HEK293 (cell line): ENCODE results near the gene CAMKMT.

ENCODE experiments used
- CTCF ChIA-PET: fragments of 350-600 bp; formaldehyde crosslinking; extraction: SDS; loops from one replicate; lab custom pipeline; 2021; ENCODE audit warnings: antibody characterized with exemption; lab: Yijun Ruan, JAX
- POLR2A ChIA-PET: fragments of 300-600 bp; formaldehyde crosslinking; extraction: SDS; loops from one replicate; lab custom pipeline; 2020; ENCODE audit warnings: antibody characterized with exemption, inconsistent platforms; lab: Yijun Ruan, JAX
- H3K27ac ChIP-seq: fragments of 200-500 bp; sonication (Bioruptor generic); 2 replicates; pipeline ENCODE4 v1.5.1; 2014; ENCODE audit warnings: low read depth, low read length, control low read depth, inconsistent platforms; ENCODE audit errors: extremely low read depth
- H3K36me3 ChIP-seq, 2 experiments: fragments of 200-500 bp in 1 of 2; sonication (Bioruptor generic) in 1 of 2; 1 replicate in 1 of 2; 2 replicates in 1 of 2; pipeline ENCODE4 v1.5.1; 2014 to 2017; ENCODE audit warnings: inconsistent platforms in 2 of 2, low read length in 2 of 2; ENCODE audit not compliant: control insufficient read depth in 2 of 2, insufficient read depth in 1 of 2
- H3K4me1 ChIP-seq: fragments of 200-500 bp; sonication (Bioruptor generic); 2 replicates; pipeline ENCODE4 v1.5.1; 2014; ENCODE audit warnings: mild to moderate bottlenecking, low read length, inconsistent platforms; ENCODE audit not compliant: control insufficient read depth, insufficient read depth
- H3K4me3 ChIP-seq: 2 replicates; pipeline ENCODE4 v1.5.1; 2011; ENCODE audit warnings: low read depth, mild to moderate bottlenecking, control low read depth, low read length, moderate library complexity
- H3K9me3 ChIP-seq: fragments of 200-500 bp; sonication (Bioruptor generic); 2 replicates; pipeline ENCODE4 v1.5.1; 2014; ENCODE audit warnings: low read depth, low read length, inconsistent platforms; ENCODE audit not compliant: control insufficient read depth, insufficient read depth
- OSR2 ChIP-seq: fragments of 450-650 bp; formaldehyde crosslinking; IDR thresholded peaks from 2 replicates; pipeline ENCODE4 v1.5.1; 2016; ENCODE audit warnings: missing biosample characterization, missing genetic modification characterization
- OVOL3 ChIP-seq: fragments of 450-650 bp; formaldehyde crosslinking; IDR thresholded peaks from 2 replicates; pipeline ENCODE4 v1.5.1; 2016; ENCODE audit warnings: missing biosample characterization, missing genetic modification characterization
- ZFP37 ChIP-seq: fragments of 450-650 bp; formaldehyde crosslinking; IDR thresholded peaks from 2 replicates; pipeline ENCODE4 v1.5.1; 2016; ENCODE audit warnings: missing biosample characterization, missing genetic modification characterization
- ZFP41 ChIP-seq: fragments of 450-650 bp; formaldehyde crosslinking; IDR thresholded peaks from 2 replicates; pipeline ENCODE4 v1.5.1; 2016; ENCODE audit warnings: missing biosample characterization, missing genetic modification characterization, borderline replicate concordance
- ZFP69B ChIP-seq: fragments of 450-650 bp; formaldehyde crosslinking; IDR thresholded peaks from 2 replicates; pipeline ENCODE4 v1.5.1; 2016; ENCODE audit warnings: missing biosample characterization, missing genetic modification characterization
- ZNF112 ChIP-seq: fragments of 450-650 bp; formaldehyde crosslinking; IDR thresholded peaks from 2 replicates; pipeline ENCODE4 v1.5.0; 2017; ENCODE audit warnings: missing biosample characterization, missing genetic modification characterization
- ZNF132 ChIP-seq: fragments of 450-650 bp; formaldehyde crosslinking; IDR thresholded peaks from 2 replicates; pipeline ENCODE4 v1.5.1; 2017; ENCODE audit warnings: missing biosample characterization, missing genetic modification characterization, borderline replicate concordance
- ZNF211 ChIP-seq: fragments of 450-650 bp; formaldehyde crosslinking; IDR thresholded peaks from 2 replicates; pipeline ENCODE4 v1.5.1; 2016; ENCODE audit warnings: low read depth, missing biosample characterization, missing genetic modification characterization
- ZNF302 ChIP-seq: fragments of 450-650 bp; formaldehyde crosslinking; IDR thresholded peaks from 2 replicates; pipeline ENCODE4 v1.5.1; 2016; ENCODE audit warnings: missing biosample characterization, missing genetic modification characterization, low read depth
- ZNF324 ChIP-seq: fragments of 450-650 bp; formaldehyde crosslinking; IDR thresholded peaks from 2 replicates; pipeline ENCODE4 v1.5.1; 2016; ENCODE audit warnings: missing biosample characterization, missing genetic modification characterization
- ZNF529 ChIP-seq: fragments of 450-650 bp; formaldehyde crosslinking; IDR thresholded peaks from 2 replicates; pipeline ENCODE4 v1.5.1; 2017; ENCODE audit warnings: missing genetic modification characterization, missing biosample characterization; ENCODE audit not compliant: insufficient replicate concordance
- ZNF555 ChIP-seq: fragments of 450-650 bp; formaldehyde crosslinking; conservative IDR thresholded peaks from 2 replicates; pipeline ENCODE4 v1.5.1; 2017; ENCODE audit warnings: missing biosample characterization, mild to moderate bottlenecking, missing genetic modification characterization, inconsistent platforms
- ZNF658 ChIP-seq: fragments of 450-650 bp; formaldehyde crosslinking; IDR thresholded peaks from 2 replicates; pipeline ENCODE4; 2016; ENCODE audit warnings: missing biosample characterization, missing genetic modification characterization
- TF ChIP-seq, protein P1 (sequence below): fragments of 450-650 bp; formaldehyde crosslinking; IDR thresholded peaks from 2 replicates; pipeline ENCODE4 v1.5.1; 2016; ENCODE audit warnings: missing biosample characterization, missing genetic modification characterization
- TF ChIP-seq, protein P2 (sequence below): fragments of 450-650 bp; IDR thresholded peaks from 2 replicates; pipeline ENCODE4 v1.5.1; 2018; ENCODE audit warnings: missing biosample characterization, mild to moderate bottlenecking, missing genetic modification characterization
- TF ChIP-seq, protein P3 (sequence below): fragments of 450-650 bp; formaldehyde crosslinking; IDR thresholded peaks from 2 replicates; pipeline ENCODE4 v1.5.1; 2016; ENCODE audit warnings: missing biosample characterization, missing genetic modification characterization
- TF ChIP-seq, protein P4 (sequence below): fragments of 450-650 bp; formaldehyde crosslinking; IDR thresholded peaks from 2 replicates; pipeline ENCODE4 v1.5.1; 2016; ENCODE audit warnings: missing biosample characterization, missing genetic modification characterization, borderline replicate concordance
- TF ChIP-seq, protein P5 (sequence below): fragments of 450-650 bp; formaldehyde crosslinking; conservative IDR thresholded peaks from 2 replicates; pipeline ENCODE4 v1.5.1; 2016; ENCODE audit warnings: low read depth, missing biosample characterization, missing genetic modification characterization

CAMKMT gene

DNA sequence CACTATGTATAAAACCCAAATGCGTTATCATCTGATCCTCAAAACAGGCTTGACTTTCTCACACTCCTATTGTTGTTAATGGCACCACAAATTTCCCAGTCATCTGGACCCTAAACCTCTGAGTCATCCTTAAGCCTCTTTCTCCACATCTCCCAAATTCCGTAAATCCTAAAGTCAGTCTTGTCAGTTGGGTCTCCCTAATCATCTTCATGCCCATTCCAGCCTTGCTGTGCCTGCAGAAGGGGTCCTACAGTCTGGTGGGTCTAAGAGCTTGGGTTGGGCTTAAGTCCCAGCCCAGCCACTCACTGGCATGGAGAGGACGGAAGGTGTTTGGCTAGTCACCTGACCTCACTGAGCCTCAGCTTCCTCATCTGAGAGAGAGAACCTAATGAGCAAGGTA lies 314.6 kb downstream of the CAMKMT start (continued):
- TF ChIP-seq, protein P1, sequence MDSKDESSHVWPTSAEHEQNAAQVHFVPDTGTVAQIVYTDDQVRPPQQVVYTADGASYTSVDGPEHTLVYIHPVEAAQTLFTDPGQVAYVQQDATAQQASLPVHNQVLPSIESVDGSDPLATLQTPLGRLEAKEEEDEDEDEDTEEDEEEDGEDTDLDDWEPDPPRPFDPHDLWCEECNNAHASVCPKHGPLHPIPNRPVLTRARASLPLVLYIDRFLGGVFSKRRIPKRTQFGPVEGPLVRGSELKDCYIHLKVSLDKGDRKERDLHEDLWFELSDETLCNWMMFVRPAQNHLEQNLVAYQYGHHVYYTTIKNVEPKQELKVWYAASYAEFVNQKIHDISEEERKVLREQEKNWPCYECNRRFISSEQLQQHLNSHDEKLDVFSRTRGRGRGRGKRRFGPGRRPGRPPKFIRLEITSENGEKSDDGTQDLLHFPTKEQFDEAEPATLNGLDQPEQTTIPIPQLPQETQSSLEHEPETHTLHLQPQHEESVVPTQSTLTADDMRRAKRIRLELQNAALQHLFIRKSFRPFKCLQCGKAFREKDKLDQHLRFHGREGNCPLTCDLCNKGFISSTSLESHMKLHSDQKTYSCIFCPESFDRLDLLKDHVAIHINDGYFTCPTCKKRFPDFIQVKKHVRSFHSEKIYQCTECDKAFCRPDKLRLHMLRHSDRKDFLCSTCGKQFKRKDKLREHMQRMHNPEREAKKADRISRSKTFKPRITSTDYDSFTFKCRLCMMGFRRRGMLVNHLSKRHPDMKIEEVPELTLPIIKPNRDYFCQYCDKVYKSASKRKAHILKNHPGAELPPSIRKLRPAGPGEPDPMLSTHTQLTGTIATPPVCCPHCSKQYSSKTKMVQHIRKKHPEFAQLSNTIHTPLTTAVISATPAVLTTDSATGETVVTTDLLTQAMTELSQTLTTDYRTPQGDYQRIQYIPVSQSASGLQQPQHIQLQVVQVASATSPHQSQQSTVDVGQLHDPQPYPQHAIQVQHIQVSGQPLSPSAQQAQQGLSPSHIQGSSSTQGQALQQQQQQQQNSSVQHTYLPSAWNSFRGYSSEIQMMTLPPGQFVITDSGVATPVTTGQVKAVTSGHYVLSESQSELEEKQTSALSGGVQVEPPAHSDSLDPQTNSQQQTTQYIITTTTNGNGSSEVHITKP: no peak
- TF ChIP-seq ZNF302 (tag by site-specific recombination): no peak
- TF ChIP-seq ZFP69B (tag by site-specific recombination): no peak
- no peak for TF ChIP-seq ZNF112 (tag by site-specific recombination)
- TF ChIP-seq ZFP41 (tag by site-specific recombination): no peak
- TF ChIP-seq ZNF555 (tag by site-specific recombination): no peak
- TF ChIP-seq, protein P2, sequence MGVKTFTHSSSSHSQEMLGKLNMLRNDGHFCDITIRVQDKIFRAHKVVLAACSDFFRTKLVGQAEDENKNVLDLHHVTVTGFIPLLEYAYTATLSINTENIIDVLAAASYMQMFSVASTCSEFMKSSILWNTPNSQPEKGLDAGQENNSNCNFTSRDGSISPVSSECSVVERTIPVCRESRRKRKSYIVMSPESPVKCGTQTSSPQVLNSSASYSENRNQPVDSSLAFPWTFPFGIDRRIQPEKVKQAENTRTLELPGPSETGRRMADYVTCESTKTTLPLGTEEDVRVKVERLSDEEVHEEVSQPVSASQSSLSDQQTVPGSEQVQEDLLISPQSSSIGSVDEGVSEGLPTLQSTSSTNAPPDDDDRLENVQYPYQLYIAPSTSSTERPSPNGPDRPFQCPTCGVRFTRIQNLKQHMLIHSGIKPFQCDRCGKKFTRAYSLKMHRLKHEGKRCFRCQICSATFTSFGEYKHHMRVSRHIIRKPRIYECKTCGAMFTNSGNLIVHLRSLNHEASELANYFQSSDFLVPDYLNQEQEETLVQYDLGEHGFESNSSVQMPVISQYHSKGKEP (tag by site-specific recombination): no peak
- no peak for TF ChIP-seq ZNF211 (tag by site-specific recombination)
- no peak for TF ChIP-seq ZNF132 (tag by site-specific recombination)
- TF ChIP-seq ZNF658 (tag by site-specific recombination): no peak

DNA sequence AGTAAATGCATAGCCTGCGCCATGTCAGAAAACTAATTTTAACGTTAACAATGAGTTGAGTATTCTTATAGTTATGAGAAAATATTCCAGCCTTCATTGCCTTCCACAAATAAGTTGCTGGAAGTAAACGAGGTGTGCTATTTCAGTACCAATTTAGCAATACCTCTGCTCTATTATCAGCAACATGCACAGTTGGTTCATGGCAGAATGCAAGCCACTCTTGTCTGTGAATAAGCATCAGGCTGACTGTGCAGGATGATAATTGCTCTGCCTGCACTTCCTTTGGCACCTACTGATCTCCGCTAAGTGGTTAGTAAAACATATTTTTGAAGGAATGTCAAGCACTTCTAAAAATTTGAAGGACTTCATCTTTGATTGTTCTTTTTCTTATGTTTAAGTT lies 317.8 kb downstream of the CAMKMT start:
- H3K36me3 ChIP-seq: no peaks in the 10 kb centered on the region
- ChIA-PET POLR2A (no interaction called here), CTCF (no interaction called here)
- no peaks in the 10 kb centered on the region for H3K9me3 ChIP-seq
- H3K27ac ChIP-seq: no peak overlapping the region
- peaks cover 13% of the 10 kb centered on the region for H3K4me1 ChIP-seq
- no peak overlapping the region for H3K4me3 ChIP-seq
- TF ChIP-seq, protein P3, sequence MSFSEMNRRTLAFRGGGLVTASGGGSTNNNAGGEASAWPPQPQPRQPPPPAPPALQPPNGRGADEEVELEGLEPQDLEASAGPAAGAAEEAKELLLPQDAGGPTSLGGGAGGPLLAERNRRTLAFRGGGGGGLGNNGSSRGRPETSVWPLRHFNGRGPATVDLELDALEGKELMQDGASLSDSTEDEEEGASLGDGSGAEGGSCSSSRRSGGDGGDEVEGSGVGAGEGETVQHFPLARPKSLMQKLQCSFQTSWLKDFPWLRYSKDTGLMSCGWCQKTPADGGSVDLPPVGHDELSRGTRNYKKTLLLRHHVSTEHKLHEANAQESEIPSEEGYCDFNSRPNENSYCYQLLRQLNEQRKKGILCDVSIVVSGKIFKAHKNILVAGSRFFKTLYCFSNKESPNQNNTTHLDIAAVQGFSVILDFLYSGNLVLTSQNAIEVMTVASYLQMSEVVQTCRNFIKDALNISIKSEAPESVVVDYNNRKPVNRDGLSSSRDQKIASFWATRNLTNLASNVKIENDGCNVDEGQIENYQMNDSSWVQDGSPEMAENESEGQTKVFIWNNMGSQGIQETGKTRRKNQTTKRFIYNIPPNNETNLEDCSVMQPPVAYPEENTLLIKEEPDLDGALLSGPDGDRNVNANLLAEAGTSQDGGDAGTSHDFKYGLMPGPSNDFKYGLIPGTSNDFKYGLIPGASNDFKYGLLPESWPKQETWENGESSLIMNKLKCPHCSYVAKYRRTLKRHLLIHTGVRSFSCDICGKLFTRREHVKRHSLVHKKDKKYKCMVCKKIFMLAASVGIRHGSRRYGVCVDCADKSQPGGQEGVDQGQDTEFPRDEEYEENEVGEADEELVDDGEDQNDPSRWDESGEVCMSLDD (tag by site-specific recombination): no peak
- TF ChIP-seq OVOL3 (tag by site-specific recombination): no peak
- TF ChIP-seq OSR2 (tag by site-specific recombination): no peak
- TF ChIP-seq ZNF324 (tag by site-specific recombination): no peak
- no peak for TF ChIP-seq ZNF529 (tag by site-specific recombination)
- TF ChIP-seq, protein P4, sequence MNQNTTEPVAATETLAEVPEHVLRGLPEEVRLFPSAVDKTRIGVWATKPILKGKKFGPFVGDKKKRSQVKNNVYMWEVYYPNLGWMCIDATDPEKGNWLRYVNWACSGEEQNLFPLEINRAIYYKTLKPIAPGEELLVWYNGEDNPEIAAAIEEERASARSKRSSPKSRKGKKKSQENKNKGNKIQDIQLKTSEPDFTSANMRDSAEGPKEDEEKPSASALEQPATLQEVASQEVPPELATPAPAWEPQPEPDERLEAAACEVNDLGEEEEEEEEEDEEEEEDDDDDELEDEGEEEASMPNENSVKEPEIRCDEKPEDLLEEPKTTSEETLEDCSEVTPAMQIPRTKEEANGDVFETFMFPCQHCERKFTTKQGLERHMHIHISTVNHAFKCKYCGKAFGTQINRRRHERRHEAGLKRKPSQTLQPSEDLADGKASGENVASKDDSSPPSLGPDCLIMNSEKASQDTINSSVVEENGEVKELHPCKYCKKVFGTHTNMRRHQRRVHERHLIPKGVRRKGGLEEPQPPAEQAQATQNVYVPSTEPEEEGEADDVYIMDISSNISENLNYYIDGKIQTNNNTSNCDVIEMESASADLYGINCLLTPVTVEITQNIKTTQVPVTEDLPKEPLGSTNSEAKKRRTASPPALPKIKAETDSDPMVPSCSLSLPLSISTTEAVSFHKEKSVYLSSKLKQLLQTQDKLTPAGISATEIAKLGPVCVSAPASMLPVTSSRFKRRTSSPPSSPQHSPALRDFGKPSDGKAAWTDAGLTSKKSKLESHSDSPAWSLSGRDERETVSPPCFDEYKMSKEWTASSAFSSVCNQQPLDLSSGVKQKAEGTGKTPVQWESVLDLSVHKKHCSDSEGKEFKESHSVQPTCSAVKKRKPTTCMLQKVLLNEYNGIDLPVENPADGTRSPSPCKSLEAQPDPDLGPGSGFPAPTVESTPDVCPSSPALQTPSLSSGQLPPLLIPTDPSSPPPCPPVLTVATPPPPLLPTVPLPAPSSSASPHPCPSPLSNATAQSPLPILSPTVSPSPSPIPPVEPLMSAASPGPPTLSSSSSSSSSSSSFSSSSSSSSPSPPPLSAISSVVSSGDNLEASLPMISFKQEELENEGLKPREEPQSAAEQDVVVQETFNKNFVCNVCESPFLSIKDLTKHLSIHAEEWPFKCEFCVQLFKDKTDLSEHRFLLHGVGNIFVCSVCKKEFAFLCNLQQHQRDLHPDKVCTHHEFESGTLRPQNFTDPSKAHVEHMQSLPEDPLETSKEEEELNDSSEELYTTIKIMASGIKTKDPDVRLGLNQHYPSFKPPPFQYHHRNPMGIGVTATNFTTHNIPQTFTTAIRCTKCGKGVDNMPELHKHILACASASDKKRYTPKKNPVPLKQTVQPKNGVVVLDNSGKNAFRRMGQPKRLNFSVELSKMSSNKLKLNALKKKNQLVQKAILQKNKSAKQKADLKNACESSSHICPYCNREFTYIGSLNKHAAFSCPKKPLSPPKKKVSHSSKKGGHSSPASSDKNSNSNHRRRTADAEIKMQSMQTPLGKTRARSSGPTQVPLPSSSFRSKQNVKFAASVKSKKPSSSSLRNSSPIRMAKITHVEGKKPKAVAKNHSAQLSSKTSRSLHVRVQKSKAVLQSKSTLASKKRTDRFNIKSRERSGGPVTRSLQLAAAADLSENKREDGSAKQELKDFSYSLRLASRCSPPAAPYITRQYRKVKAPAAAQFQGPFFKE (tag by site-specific recombination): no peak
- no peak for TF ChIP-seq ZFP37
- TF ChIP-seq, protein P5, sequence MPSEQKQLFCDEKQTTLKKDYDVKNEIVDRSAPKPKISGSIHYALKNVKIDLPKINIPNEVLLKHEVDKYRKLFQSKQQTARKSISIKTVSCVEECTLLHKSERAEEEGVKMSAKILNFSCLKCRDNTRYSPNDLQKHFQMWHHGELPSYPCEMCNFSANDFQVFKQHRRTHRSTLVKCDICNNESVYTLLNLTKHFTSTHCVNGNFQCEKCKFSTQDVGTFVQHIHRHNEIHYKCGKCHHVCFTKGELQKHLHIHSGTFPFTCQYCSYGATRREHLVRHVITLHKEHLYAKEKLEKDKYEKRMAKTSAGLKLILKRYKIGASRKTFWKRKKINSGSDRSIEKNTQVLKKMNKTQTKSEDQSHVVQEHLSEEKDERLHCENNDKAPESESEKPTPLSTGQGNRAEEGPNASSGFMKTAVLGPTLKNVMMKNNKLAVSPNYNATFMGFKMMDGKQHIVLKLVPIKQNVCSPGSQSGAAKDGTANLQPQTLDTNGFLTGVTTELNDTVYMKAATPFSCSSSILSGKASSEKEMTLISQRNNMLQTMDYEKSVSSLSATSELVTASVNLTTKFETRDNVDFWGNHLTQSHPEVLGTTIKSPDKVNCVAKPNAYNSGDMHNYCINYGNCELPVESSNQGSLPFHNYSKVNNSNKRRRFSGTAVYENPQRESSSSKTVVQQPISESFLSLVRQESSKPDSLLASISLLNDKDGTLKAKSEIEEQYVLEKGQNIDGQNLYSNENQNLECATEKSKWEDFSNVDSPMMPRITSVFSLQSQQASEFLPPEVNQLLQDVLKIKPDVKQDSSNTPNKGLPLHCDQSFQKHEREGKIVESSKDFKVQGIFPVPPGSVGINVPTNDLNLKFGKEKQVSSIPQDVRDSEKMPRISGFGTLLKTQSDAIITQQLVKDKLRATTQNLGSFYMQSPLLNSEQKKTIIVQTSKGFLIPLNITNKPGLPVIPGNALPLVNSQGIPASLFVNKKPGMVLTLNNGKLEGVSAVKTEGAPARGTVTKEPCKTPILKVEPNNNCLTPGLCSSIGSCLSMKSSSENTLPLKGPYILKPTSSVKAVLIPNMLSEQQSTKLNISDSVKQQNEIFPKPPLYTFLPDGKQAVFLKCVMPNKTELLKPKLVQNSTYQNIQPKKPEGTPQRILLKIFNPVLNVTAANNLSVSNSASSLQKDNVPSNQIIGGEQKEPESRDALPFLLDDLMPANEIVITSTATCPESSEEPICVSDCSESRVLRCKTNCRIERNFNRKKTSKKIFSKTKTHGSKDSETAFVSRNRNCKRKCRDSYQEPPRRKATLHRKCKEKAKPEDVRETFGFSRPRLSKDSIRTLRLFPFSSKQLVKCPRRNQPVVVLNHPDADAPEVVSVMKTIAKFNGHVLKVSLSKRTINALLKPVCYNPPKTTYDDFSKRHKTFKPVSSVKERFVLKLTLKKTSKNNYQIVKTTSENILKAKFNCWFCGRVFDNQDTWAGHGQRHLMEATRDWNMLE: no peak
